Measurements from ENCODE around the gene SMOC2.

DNA sequence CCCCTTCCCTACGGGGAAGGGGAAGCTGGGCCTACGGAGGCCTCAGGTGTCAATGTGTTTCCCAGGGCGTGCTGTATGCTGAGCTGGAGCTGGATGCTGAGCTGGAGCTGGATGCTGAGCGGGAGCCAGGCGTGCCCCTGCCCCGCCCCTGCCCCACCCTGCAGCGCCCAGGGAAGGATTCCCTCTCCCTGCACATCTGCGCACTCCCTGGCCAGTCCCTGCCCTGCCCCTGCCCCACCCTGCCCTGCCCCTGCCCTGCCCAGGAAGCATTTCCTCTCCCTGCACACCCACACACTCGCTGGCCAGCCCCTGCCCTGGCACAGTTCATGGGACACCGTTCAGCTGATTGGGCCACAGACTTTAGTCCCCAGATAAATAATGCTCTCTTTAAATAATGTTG, 196.8 kb downstream of the SMOC2 start:
- no peak for TF ChIP-seq POLR2AphosphoS5 (IDR thresholded peaks at IDR 0.05)
- TF ChIP-seq, protein P1, sequence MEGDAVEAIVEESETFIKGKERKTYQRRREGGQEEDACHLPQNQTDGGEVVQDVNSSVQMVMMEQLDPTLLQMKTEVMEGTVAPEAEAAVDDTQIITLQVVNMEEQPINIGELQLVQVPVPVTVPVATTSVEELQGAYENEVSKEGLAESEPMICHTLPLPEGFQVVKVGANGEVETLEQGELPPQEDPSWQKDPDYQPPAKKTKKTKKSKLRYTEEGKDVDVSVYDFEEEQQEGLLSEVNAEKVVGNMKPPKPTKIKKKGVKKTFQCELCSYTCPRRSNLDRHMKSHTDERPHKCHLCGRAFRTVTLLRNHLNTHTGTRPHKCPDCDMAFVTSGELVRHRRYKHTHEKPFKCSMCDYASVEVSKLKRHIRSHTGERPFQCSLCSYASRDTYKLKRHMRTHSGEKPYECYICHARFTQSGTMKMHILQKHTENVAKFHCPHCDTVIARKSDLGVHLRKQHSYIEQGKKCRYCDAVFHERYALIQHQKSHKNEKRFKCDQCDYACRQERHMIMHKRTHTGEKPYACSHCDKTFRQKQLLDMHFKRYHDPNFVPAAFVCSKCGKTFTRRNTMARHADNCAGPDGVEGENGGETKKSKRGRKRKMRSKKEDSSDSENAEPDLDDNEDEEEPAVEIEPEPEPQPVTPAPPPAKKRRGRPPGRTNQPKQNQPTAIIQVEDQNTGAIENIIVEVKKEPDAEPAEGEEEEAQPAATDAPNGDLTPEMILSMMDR (IDR thresholded peaks at IDR 0.05): no peak
- no peak for TF ChIP-seq EP300 (IDR thresholded peaks at IDR 0.05)
